GM21576 (cell line): ENCODE data around the gene HMG20A.

ENCODE experiments used
- ATAC-seq: cut with Tn5 transposase; IDR thresholded peaks from one replicate; pipeline ENCODE4 v1.9.1; 2021; ENCODE audit warnings: mild to moderate bottlenecking, moderate library complexity; ENCODE audit not compliant: unreplicated experiment

Gene HMG20A

GRCh38 chr15:77532846-77533245, 112.2 kb downstream of the HMG20A start:
- ATAC-seq = no peak

GRCh38 chr15:77533578-77534430, 113.1 kb downstream of the HMG20A start:
- ATAC-seq = no peak
